Lung microvascular endothelial cell (primary cell): ENCODE measurements around the gene CYB561. TPM values are rescaled to one million over a fixed set of nuclear protein-coding genes. Genes with fewer than 3 reads are reported as not detected.

ENCODE experiments used
- DNase-seq, 2 donors: peaks; one replicate each; pipeline versions ENCODE4 v3.0.0 to v3.0.0-alpha.2; 2010; ENCODE audit warnings: low read depth in 2 of 2
- total RNA-seq: library from RNA; depleted of rRNA; stranded (reverse); fragments of >200 nt; gene quantifications from 2 replicates; pipeline ENCODE4 v1.2.1, GENCODE V29; 2014

The CYB561 gene
- total RNA-seq, 1 donor from 2014 or later = 7.3 TPM

- no peak for DNase-seq
Observed at GRCh38 chr17:63435681-63436522, 10.2 kb downstream of the CYB561 start.

DNA sequence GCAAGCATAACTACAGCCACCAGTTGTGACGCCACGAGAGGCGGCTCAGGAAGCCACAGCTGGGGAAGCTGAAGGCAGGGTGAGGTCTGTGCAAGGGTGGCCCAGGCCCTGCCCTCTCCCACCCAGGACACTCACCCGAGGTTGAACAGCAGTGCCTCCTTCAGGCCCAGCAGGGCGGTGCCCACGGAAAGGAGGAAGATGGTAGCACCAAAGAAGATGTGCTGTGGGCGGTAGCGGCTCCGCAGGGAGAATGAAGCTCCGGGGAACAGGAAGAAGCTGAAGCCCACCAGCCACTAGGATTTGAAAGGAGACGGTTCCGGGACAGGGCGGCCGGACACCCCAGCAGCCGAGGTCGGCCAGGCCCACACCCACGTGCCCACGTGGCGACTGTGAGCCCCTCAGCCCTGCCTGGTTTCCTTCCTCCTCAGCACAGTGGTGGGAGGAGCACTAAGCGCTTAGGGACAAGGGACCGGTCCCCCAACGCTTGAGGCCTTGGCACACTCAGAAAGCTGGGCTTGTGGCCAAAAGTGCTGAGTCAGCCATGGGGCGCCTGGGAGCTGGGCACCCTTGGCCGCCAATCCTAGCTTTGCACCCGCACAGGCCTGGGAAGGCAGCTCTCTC lies 11.0 kb downstream of the CYB561 start:
- DNase-seq = peak in 1 of 2 donors; percentile 41

GRCh38 chr17:63433746-63434591 lies 12.1 kb downstream of the CYB561 start:
- DNase-seq = peak in 1 of 2 donors; percentile 44

- DNase-seq = no peak
Observed at GRCh38 chr17:63431939-63432804, 13.9 kb downstream of the CYB561 start.

DNA sequence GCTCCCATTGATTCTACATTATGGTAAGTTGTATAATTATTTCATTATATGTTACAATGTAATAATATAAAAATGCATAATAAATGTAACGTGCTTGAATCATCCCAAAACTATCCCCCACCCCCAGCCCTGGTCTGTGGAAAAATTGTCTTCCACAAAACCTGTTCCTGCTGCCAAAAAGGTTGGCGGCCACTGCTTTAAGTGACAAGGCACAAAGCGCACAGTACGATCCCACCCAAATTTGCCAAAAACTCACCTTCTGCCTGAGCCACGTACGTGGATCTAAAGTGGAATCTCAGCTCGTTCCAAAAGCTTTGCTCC lies 14.5 kb downstream of the CYB561 start:
- no peak for DNase-seq

DNA sequence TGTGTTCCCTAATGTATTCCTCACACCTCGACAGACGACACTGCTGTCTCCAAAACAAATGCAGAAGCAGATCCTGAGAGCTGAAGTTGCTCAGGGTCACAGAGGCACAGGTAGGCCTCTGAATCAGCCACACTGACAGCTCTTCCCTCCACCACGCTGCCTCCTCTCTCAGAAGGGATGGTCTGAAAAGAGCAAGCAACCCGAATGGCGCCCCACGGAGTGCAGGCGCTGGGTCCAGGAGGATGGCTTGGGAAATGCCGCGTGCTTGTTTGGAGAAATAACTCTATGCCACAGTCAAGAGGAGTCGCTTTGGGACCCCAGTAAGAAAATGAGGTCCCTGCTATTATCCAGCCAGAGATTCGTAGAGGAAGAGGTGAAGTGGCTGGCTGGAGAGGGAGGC lies 15.9 kb downstream of the CYB561 start:
- no peak for DNase-seq

DNA sequence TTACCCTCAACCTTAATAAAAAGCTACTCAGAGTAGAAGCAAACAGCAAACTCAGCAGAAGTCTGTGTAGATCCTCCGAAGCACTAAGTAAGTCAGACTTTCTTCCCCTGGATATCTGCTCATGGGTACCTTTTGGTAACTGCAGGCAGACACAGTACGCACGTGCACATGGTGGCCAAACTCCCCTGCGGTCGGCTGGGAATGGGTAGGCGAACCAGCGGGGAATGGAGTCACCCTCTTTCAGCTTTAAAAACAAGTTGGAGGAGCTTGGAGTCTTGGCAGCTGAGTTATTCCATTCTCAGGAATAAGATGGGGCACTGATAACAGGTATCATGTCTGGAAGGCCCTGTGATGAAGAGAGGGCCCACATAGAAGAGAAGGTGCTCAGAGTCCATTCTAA lies 16.3 kb downstream of the CYB561 start:
- DNase-seq = no peak

- no peak for DNase-seq
Observed at GRCh38 chr17:63426917-63427308, 19.2 kb downstream of the CYB561 start.

- no peak for DNase-seq
Observed at GRCh38 chr17:63426041-63426916, 19.8 kb downstream of the CYB561 start.

DNA sequence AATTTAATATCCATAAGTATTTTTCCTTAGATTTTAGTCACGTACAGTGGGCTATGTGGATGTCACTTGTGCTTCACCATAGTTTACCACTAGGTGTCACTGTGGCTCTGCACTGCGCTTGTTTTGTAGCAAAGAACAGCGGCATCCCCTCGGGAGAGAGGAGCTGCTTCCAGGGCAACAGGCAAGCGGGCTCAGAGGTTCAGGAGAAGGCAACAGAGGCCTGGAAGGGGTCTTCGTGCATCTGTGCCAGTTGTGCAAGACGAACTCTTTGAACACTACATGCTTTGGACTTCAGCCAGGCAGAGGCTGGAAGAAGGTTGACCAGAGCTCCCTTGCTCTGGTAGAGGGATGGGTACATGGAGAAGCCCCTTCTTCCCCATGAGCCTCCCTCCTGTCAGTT lies 20.6 kb downstream of the CYB561 start:
- peak; percentile 88 to 91 for DNase-seq

DNA sequence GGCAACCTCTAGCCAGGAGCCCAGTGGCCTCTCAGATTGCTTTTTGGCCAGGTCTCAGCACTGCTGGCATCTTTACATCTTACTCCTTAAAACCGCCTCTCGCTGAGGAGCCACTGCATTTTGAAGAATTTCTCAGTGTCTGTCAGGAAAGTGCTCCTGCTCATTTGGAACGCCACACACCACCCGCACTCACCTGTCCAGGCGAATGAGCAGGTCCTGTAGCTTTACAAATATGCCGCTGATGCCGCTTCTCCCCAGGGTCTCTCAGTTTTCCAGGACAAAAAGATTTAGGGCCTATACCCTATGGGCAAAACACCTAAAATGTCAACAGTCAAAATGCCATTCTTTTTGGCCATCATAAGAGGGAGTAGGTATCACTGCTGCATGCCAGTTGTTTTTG lies 22.1 kb downstream of the CYB561 start:
- no peak for DNase-seq

DNA sequence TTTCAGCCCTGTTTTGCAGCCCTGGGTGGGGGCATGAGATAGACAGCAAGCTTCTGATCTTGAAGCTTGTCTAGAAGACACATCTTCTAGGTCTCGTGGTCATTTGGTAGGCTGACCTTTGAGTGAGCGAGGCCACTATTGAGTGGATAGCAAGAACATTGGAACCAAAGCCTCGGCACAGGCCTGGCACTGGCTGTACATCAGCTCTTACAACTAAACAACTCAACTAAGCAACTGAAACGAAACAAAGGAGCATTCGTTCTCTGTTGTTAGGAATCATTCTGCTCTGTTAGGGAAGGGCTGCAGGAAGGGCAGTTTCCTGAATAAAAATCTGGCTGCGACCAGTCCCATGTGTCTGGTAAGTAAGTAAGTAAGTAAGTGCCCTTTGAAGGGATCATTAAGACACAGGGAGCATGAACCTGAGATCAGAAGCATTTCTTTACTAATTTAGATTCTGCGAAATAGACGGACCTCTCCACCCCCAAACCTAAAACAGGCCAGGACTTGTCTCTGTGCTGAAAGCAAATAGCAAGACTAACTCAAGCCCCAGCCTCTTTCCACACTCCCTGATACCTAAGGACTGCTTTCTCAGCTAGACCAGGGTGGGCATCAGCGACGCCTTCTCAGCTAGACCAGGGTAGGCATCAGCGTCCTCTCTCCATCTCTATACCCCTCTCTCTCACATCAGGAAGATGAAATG lies 22.7 kb downstream of the CYB561 start:
- peak; percentile 79 to 83 for DNase-seq

DNA sequence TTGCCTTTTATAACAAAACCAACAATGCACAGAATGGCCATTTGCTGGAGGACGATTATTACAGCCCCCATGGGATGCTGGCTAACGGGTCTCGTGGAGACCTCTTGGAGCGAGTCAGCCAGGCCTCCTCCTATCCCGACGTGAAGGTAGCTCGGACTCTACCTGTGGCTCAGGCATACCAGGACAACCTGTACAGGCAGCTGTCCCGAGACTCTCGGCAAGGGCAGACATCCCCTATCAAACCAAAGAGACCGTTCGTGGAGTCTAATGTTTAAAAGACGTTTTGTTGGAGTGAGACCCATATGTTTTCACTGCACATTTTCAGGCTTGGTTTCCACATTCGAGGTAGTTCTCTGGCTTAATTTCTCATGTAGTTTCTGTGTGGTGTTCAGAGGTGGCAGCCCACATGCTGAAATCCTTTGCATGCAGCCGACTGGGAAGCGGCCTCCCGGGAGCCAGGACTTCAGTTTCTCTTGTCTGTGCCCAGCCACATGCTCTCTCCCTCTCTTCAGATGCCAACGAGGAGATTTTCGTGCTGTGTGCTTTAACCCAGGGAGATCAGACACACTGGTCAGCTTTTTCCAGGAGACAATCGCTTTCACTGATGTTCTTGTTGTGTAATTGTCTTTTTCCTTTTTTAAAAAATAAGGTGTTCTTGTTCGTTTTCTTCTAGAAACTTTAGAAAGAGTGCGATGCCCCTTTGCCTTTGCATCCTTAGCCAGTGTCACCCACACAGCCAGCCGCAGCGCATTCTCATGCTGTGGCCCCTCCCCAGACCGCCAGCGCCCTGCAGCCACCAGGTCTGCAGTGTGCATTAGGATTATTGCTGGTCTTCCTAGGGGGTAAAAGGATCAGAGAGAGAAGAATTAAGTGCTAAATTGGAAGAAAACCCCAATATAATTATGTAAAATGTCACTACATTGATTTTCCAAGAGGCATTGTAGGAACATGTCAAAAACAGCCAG lies 24.1 kb downstream of the CYB561 start:
- DNase-seq = no peak

DNA sequence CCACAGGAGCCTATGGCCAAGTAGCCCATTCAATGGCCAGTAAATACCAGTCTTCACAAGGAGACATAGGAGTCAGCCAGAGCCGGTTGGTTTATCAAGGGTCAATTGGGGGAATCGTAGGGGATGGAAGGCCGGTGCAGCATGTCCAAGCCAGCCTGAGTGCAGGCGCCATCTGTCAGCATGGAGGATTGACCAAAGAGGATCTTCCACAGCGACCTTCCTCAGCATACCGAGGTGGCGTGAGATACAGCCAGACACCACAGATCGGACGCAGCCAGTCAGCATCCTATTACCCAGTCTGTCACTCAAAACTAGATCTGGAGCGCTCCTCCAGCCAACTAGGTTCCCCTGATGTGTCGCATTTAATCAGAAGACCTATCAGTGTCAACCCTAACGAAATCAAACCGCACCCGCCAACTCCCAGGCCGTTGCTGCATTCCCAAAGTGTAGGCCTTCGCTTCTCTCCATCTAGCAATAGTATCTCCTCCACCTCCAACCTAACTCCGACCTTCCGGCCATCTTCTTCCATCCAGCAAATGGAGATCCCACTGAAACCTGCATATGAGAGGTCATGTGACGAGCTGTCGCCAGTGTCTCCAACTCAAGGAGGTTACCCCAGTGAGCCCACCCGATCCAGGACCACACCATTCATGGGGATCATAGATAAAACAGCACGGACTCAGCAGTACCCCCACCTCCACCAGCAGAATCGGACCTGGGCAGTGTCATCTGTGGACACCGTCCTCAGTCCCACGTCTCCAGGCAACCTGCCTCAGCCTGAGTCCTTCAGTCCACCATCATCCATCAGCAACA lies 25.0 kb downstream of the CYB561 start:
- DNase-seq = no peak

- peak; percentile 88 to 91 for DNase-seq
Observed at GRCh38 chr17:63419949-63420867, 25.9 kb downstream of the CYB561 start.

- no peak for DNase-seq
Observed at GRCh38 chr17:63419398-63419797, 26.7 kb downstream of the CYB561 start.

GRCh38 chr17:63418540-63418939 lies 27.6 kb downstream of the CYB561 start:
- DNase-seq = no peak
